ENCODE measurements around the gene EXOSC7.

The EXOSC7 gene

GRCh38 chr3:45055032-45055410 is 79.0 kb downstream of the EXOSC7 start:
- Histone ChIP-seq H3K4me2 (ENCODE audit: low read depth, low read length, poor library complexity, severe bottlenecking) (no peak overlapping the region), H3K36me3 (ENCODE audit: low read length) (no peaks in the 10 kb centered on the region), H2AFZ (ENCODE audit: low read depth, low read length, severe bottlenecking) (no peak overlapping the region)

GRCh38 chr3:45055411-45056143 is 79.5 kb downstream of the EXOSC7 start:
- no peak overlapping the region for H2AFZ ChIP-seq (ENCODE audit: low read depth, low read length, severe bottlenecking)
- H3K36me3 ChIP-seq (ENCODE audit: low read length) = no peaks in the 10 kb centered on the region
- no peak overlapping the region for H3K4me2 ChIP-seq (ENCODE audit: low read depth, low read length, poor library complexity, severe bottlenecking)
- H4K20me1 ChIP-seq (ENCODE audit: low read depth, low read length) = no peaks in the 10 kb centered on the region
- no peaks in the 10 kb centered on the region for H3K79me2 ChIP-seq (ENCODE audit: insufficient read depth, low read length)
- H3K27me3 ChIP-seq (ENCODE audit: low read length) = no peaks in the 10 kb centered on the region
- H3K9ac ChIP-seq (ENCODE audit: low read length) = no peak overlapping the region
- H3K9me2 ChIP-seq (replicated peaks; ENCODE audit: insufficient read depth, low read length) = no peaks in the 10 kb centered on the region
- no peak overlapping the region for H3K27ac ChIP-seq (ENCODE audit: low read depth, low read length)
- H3K4me3 ChIP-seq (ENCODE audit: insufficient read depth, low read length, poor library complexity, severe bottlenecking) = no peak overlapping the region
- TF ChIP-seq EZH2phosphoT487 (conservative IDR thresholded peaks at IDR 0.05; ENCODE audit: low read length) = no peak
- peak; percentile 26 for TF ChIP-seq CTCF (IDR thresholded peaks at IDR 0.05; ENCODE audit: insufficient read depth, low read length, poor library complexity, severe bottlenecking)
- no peaks in the 10 kb centered on the region for H3K9me3 ChIP-seq (ENCODE audit: insufficient read depth, low read length)
- no peaks in the 10 kb centered on the region for H3F3A ChIP-seq (ENCODE audit: insufficient read depth)

More at GRCh38 chr3:45055032-45055410, 79.0 kb downstream of the EXOSC7 start:
- Histone ChIP-seq H3F3A (ENCODE audit: insufficient read depth) (no peaks in the 10 kb centered on the region), H3K9me2 (replicated peaks; ENCODE audit: insufficient read depth, low read length) (no peaks in the 10 kb centered on the region), H3K9me3 (ENCODE audit: insufficient read depth, low read length) (no peaks in the 10 kb centered on the region), H4K20me1 (ENCODE audit: low read depth, low read length) (no peaks in the 10 kb centered on the region), H3K27ac (ENCODE audit: low read depth, low read length) (no peak overlapping the region), H3K4me3 (ENCODE audit: insufficient read depth, low read length, poor library complexity, severe bottlenecking) (no peak overlapping the region), H3K9ac (ENCODE audit: low read length) (no peak overlapping the region), H3K27me3 (ENCODE audit: low read length) (no peaks in the 10 kb centered on the region), H3K79me2 (ENCODE audit: insufficient read depth, low read length) (no peaks in the 10 kb centered on the region)
- no peak for TF ChIP-seq CTCF (IDR thresholded peaks at IDR 0.05; ENCODE audit: insufficient read depth, low read length, poor library complexity, severe bottlenecking)
- no peak for TF ChIP-seq EZH2phosphoT487 (conservative IDR thresholded peaks at IDR 0.05; ENCODE audit: low read length)

- Histone ChIP-seq H2AFZ (ENCODE audit: low read depth, low read length, severe bottlenecking) (no peak overlapping the region), H3K79me2 (ENCODE audit: insufficient read depth, low read length) (no peaks in the 10 kb centered on the region), H3F3A (ENCODE audit: insufficient read depth) (no peaks in the 10 kb centered on the region), H4K20me1 (ENCODE audit: low read depth, low read length) (no peaks in the 10 kb centered on the region), H3K4me3 (ENCODE audit: insufficient read depth, low read length, poor library complexity, severe bottlenecking) (no peak overlapping the region), H3K4me2 (ENCODE audit: low read depth, low read length, poor library complexity, severe bottlenecking) (no peak overlapping the region), H3K36me3 (ENCODE audit: low read length) (no peaks in the 10 kb centered on the region), H3K9me2 (replicated peaks; ENCODE audit: insufficient read depth, low read length) (no peaks in the 10 kb centered on the region), H3K27me3 (ENCODE audit: low read length) (no peaks in the 10 kb centered on the region), H3K9me3 (ENCODE audit: insufficient read depth, low read length) (no peaks in the 10 kb centered on the region), H3K9ac (ENCODE audit: low read length) (no peak overlapping the region), H3K27ac (ENCODE audit: low read depth, low read length) (no peak overlapping the region)
- no peak for TF ChIP-seq CTCF (IDR thresholded peaks at IDR 0.05; ENCODE audit: insufficient read depth, low read length, poor library complexity, severe bottlenecking)
- no peak for TF ChIP-seq EZH2phosphoT487 (conservative IDR thresholded peaks at IDR 0.05; ENCODE audit: low read length)
These were observed 80.7 kb downstream of the EXOSC7 start for GRCh38 chr3:45056608-45057301.

Measured in SU-DHL-6 (cell line).